ENCODE measurements around the gene STPG2. TPM values are rescaled to one million over a fixed set of nuclear protein-coding genes. Genes with fewer than 3 reads are reported as not detected.

STPG2 gene
- total RNA-seq, 1 donor from 2014 or later = 0.99 TPM

DNA sequence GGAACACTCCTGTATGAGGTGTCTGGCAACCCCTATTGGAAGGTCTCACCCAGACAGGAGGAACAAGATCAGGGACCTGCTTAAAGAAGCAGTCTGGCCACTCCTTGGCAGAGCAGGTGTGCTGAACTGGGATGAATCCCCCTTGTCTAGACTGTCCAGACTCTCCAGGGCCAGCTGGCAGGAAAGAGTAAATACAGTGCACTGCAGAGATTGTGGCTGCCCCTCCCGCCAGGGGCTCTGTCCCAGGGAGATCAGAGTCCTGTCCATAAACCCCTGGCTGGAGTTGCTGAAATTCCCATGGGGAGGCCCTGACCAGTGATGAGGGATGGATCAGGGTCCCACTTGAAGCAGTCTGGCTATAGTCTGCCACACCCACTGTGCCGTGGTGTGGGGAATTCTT is 17.7 kb downstream of the STPG2 start:
- Histone ChIP-seq H3K36me3 (no peaks in the 10 kb centered on the region), H3K27me3 (no peaks in the 10 kb centered on the region), H3K9me3 (ENCODE audit: low read depth) (no peaks in the 10 kb centered on the region), H3K4me1 (no peaks in the 10 kb centered on the region), H4K20me1 (ENCODE audit: low read depth) (no peaks in the 10 kb centered on the region), H3F3A (ENCODE audit: low read depth) (no peaks in the 10 kb centered on the region), H2AFZ (replicated peaks) (no peak overlapping the region), H3K27ac (no peak overlapping the region), H3K4me2 (no peak overlapping the region), H3K9ac (no peak overlapping the region), H3K4me3 (no peak overlapping the region), H3K79me2 (ENCODE audit: low read depth) (no peaks in the 10 kb centered on the region)
- DNase-seq (ENCODE audit: low spot score) = no peak
- Mint-ChIP-seq H3K4me1 (no peaks in the 10 kb centered on the region), H3K27me3 (ENCODE audit: insufficient read depth, low read depth) (peaks cover 2% of the 10 kb centered on the region), H3K36me3 (no peaks in the 10 kb centered on the region), H3K4me3 (no peak overlapping the region), H3K9me3 (peaks cover 2% of the 10 kb centered on the region), H3K27ac (no peak overlapping the region)
- no peak for TF ChIP-seq EZH2 (IDR thresholded peaks at IDR 0.05)
- TF ChIP-seq EZH2phosphoT487 (IDR thresholded peaks at IDR 0.05) = no peak
- TF ChIP-seq, protein P1, sequence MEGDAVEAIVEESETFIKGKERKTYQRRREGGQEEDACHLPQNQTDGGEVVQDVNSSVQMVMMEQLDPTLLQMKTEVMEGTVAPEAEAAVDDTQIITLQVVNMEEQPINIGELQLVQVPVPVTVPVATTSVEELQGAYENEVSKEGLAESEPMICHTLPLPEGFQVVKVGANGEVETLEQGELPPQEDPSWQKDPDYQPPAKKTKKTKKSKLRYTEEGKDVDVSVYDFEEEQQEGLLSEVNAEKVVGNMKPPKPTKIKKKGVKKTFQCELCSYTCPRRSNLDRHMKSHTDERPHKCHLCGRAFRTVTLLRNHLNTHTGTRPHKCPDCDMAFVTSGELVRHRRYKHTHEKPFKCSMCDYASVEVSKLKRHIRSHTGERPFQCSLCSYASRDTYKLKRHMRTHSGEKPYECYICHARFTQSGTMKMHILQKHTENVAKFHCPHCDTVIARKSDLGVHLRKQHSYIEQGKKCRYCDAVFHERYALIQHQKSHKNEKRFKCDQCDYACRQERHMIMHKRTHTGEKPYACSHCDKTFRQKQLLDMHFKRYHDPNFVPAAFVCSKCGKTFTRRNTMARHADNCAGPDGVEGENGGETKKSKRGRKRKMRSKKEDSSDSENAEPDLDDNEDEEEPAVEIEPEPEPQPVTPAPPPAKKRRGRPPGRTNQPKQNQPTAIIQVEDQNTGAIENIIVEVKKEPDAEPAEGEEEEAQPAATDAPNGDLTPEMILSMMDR (IDR thresholded peaks at IDR 0.05) = no peak

DNA sequence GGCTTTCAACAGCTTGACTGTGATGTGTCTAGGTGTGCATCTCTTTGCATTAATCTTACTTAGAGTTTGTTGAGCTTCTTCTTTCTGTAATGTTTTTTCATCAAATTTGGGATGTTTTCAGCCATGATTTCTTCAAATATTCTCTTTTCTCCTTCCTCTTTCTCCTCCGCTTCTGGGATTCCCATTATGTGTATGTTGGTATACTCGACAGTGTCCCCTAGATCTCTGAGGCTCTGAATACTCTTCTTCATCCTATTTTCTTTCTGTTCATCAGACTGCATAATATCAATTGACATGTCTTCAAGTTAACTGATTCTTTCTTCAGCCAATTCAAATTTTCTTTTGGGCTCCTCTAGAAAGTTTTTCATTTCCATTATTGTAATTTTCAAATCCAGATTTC is 25.9 kb downstream of the STPG2 start:
- Mint-ChIP-seq H3K36me3 (no peaks in the 10 kb centered on the region), H3K4me3 (no peak overlapping the region), H3K9me3 (peaks cover 15% of the 10 kb centered on the region), H3K4me1 (no peaks in the 10 kb centered on the region), H3K27ac (no peak overlapping the region), H3K27me3 (ENCODE audit: insufficient read depth, low read depth) (peaks cover 2% of the 10 kb centered on the region)
- no peaks in the 10 kb centered on the region for H3F3A ChIP-seq (ENCODE audit: low read depth)
- H2AFZ ChIP-seq (replicated peaks) = no peak overlapping the region
- no peak overlapping the region for H3K9ac ChIP-seq
- H4K20me1 ChIP-seq (ENCODE audit: low read depth) = no peaks in the 10 kb centered on the region
- H3K4me2 ChIP-seq = no peak overlapping the region
- no peak overlapping the region for H3K27ac ChIP-seq
- DNase-seq (ENCODE audit: low spot score) = no peak
- no peaks in the 10 kb centered on the region for H3K36me3 ChIP-seq
- no peaks in the 10 kb centered on the region for H3K9me3 ChIP-seq (ENCODE audit: low read depth)
- H3K4me3 ChIP-seq = no peak overlapping the region
- H3K4me1 ChIP-seq = no peaks in the 10 kb centered on the region
- no peaks in the 10 kb centered on the region for H3K79me2 ChIP-seq (ENCODE audit: low read depth)
- no peaks in the 10 kb centered on the region for H3K27me3 ChIP-seq
- no peak for TF ChIP-seq EZH2phosphoT487 (IDR thresholded peaks at IDR 0.05)
- no peak for TF ChIP-seq EZH2 (IDR thresholded peaks at IDR 0.05)
- TF ChIP-seq, protein P1 (IDR thresholded peaks at IDR 0.05) = no peak

DNA sequence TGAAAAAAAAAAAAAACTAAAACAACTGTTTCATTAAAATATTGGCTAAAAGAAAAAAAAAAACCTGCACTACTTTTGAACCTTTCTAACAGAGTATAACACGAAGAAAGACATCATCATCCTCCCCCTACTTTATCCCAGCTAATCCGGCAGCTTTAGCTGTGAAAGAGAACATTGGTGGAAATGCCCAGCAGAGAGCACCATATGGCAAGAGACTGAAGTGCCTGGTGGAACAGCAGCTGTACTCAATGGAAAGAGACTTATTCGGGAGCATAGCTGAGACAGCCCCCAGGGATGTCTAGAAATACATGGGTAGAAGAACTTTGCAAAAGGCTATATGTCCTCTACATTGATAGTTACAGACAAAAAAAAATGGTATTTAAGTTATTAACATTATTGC is 30.3 kb downstream of the STPG2 start:
- H3K27me3 ChIP-seq = no peaks in the 10 kb centered on the region
- H3K27me3 Mint-ChIP-seq (ENCODE audit: insufficient read depth, low read depth) = peaks cover 2% of the 10 kb centered on the region
- H3K4me3 ChIP-seq = no peak overlapping the region
- H3K4me3 Mint-ChIP-seq = no peak overlapping the region
- H3K4me1 Mint-ChIP-seq = no peaks in the 10 kb centered on the region
- H3K36me3 ChIP-seq = no peaks in the 10 kb centered on the region
- H3K27ac ChIP-seq = no peak overlapping the region
- H3K9ac ChIP-seq = no peak overlapping the region
- H3K4me1 ChIP-seq = no peaks in the 10 kb centered on the region
- no peak overlapping the region for H3K27ac Mint-ChIP-seq
- no peak overlapping the region for H2AFZ ChIP-seq (replicated peaks)
- H3K9me3 ChIP-seq (ENCODE audit: low read depth) = no peaks in the 10 kb centered on the region
- H3F3A ChIP-seq (ENCODE audit: low read depth) = no peaks in the 10 kb centered on the region
- H3K79me2 ChIP-seq (ENCODE audit: low read depth) = no peaks in the 10 kb centered on the region
- H4K20me1 ChIP-seq (ENCODE audit: low read depth) = no peaks in the 10 kb centered on the region
- peak; percentile 69 for DNase-seq (ENCODE audit: low spot score)
- TF ChIP-seq, protein P1 (IDR thresholded peaks at IDR 0.05) = peak; percentile 63
- TF ChIP-seq EZH2phosphoT487 (IDR thresholded peaks at IDR 0.05) = no peak
- no peaks in the 10 kb centered on the region for H3K36me3 Mint-ChIP-seq
- H3K9me3 Mint-ChIP-seq = peaks cover 11% of the 10 kb centered on the region
- peak overlapping the region; percentile 32 for H3K4me2 ChIP-seq
